HG03354 (cell line): ENCODE measurements around the gene SLC37A1.

ENCODE experiments used
- ATAC-seq: cut with Tn5 transposase; IDR thresholded peaks from one replicate; pipeline ENCODE4 v1.9.1; 2021; ENCODE audit warnings: mild to moderate bottlenecking; ENCODE audit not compliant: unreplicated experiment, poor library complexity, severe bottlenecking

Gene SLC37A1

DNA sequence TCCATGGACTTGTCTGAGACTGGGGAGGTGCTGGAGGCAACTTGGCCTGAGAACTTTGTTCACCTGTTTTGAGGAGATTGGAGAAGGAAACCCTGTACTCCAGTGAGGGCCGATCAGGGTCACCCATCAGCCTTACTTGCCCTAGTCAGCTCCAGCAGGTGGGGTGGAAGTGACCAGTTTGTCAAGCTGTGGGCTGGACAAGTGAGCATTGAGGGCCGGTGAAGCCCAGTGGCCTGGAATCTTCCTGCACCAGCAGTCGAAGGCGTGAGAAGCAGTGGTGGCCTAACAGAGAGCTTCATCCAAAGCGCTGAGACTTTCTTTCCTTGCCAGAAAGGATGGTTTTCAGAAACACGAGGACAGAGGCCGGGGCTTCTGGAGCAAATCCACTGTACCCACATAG, 9.6 kb downstream of the SLC37A1 start:
- ATAC-seq, result no peak

- ATAC-seq, result no peak
These were observed 10.3 kb downstream of the SLC37A1 start for GRCh38 chr21:42523941-42524340.

- ATAC-seq, result peak; percentile 80
These were observed 10.8 kb downstream of the SLC37A1 start for GRCh38 chr21:42524341-42525028.

DNA sequence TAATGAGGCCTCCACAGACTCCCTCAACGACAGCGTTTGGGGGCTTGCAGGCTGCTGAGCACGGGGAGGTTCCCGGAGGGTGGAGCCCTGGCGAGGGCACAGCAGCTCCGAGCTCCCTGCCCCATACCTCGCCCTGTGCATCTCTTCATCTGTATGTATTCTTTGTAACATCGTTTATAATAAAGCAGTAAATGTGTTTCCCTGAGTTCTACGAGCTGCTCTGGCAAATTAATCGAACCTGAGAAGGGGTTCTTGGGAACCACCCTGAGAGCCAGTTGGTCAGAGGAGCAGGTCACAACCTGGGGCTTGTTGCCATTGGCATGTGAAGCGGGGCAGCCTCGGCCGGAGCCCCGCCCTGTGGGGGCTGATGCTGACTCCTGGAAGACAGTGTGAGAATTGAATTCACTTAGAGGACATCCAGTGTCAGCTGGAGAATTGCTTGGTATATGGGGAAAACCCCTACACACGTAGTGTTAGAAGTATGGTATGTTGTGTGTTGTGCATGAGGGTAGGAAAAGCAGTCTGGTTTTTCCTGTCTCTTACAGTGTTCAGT, 11.5 kb downstream of the SLC37A1 start:
- peak; percentile 15 for ATAC-seq

- ATAC-seq, result no peak
These were observed 12.2 kb downstream of the SLC37A1 start for GRCh38 chr21:42525676-42526378.

GRCh38 chr21:42526379-42526727, 12.7 kb downstream of the SLC37A1 start:
- no peak for ATAC-seq

DNA sequence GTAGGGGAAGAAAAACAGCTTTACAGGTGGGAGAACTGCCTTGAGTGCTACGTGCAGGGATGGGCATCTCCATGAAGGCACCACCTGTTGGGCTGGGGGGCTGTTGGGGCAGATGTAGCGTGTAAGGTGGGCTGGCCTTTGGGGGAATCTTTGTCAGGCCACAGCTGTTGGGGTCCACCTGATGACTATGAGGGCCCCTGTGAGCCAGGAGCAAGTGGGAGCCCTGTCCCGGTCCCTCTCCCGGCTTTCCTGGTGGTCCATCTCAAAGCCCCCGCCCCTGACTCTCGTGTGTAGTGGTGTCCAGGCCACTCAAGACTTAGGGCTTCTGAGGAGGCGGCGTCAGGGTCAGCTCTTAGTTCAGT, 13.5 kb downstream of the SLC37A1 start:
- no peak for ATAC-seq

GRCh38 chr21:42527489-42528158, 14.0 kb downstream of the SLC37A1 start:
- no peak for ATAC-seq

DNA sequence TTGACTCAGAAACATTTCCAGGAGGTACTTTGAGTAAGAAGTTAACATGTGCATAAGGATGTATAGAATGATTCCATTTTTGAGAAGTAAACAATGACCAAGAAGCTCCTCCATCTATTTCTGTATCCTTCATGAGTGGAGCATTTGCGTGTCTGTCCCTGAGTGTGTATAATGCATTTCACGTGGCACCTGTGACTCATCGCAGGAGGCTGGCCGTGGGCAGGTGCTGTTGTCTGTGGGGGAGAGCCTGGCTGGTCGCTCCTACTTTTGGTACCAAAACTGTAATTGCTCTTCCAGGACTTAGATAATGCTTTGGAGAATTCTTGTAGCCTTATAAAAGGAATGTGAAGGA, 16.5 kb downstream of the SLC37A1 start:
- ATAC-seq, result no peak

- ATAC-seq, result no peak
These were observed 18.1 kb downstream of the SLC37A1 start for GRCh38 chr21:42531771-42532170.

DNA sequence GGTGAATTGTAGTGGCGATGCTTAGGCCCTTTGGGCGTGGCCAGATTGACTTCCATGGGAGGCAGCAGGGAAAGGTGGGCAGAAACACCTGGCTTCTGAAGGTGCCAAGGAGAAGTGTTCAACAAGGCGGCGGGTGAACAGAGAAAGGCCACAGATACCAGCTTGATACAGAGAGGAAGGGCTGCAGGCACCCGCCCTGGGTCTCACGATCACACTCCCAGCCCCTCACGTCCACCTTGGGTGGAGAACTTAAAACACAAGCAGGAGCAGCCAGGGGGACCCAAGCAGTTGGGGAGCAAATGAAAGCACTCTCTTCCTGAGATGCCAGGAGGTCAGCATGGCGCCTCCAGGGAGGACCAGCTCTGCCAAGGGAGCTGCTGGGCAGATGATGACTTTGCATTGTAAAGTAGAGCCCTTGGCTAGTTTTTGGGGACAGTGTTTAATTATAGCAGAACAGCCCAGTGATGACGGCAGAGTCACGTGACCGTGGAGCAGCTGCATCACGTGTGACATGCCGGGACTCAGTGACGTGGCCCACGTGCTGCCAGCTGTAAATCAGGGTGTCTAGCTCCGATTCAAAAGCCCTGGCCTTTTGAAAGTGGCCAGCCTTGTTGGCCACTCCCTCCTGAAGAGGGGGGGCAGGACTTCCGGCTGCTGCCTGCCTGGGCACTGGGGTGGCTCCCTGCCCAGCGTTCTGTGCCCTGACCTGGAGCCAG, 19.0 kb downstream of the SLC37A1 start:
- no peak for ATAC-seq

- no peak for ATAC-seq
These were observed 19.8 kb downstream of the SLC37A1 start for GRCh38 chr21:42533306-42533962.

DNA sequence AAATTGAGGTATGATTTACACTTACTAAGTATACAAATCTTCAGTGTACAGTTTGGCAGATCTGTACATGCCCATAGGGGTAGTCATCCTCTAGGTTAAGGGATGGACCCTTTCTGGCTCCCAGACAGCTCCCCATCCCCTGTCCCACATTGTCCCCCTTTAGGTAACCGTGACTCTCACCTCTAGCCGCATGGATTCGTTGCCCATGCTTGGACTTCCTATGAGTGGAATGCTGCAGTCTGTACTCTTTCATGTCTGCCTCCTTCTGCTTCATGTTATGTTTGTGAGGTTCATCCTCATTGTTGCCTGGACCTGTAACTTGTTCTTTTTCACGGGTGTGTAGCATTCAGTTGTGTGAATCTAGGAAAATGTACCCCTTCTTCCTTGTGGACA, 20.3 kb downstream of the SLC37A1 start:
- no peak for ATAC-seq

DNA sequence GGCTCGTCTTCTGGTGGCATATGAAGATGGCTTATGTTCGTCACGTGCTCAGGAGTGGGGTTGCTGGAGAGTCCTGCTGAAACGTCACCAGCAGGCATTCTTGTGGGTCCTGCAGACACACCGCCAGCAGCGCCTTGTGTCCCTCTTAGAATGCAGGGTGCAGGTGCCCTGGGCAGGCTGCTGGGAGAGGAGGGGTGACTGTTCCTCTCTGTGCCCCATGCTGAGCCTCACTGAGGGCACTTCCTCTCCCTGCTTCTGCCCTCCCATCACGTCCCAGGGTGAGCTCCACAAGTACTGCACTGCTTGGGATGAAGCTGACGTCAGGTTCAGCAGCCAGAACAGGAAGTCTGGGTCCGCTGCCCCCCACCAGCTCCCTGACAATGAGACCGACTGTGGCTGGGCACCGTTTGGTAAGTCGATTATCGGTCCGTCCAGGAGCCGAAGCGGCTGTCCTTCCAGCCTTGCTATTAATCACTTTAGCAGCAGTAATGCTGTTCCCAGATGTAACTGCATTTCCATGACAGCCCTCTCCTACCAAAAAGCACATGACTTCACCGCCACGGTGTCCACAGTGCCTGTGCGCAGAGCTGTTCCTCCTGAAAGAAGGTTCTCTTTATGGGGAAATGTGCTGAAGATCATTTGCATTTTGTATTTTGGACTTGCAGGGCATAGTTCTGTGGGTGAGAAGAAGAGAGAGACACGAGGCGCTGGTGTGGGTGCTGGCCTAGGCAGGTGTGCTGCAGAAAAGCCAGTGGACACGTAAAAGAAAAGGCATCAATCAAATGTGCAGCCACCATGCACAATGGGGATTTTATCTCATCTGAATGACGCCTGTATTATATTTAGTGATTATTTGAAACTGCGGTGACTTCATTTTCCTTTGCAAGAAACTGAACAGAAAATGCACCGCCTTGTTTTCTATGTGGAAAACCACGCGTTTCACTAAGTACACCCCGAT, 21.0 kb downstream of the SLC37A1 start:
- peak; percentile 41 for ATAC-seq

GRCh38 chr21:42535602-42536171, 22.0 kb downstream of the SLC37A1 start:
- ATAC-seq, result peak; percentile 64

DNA sequence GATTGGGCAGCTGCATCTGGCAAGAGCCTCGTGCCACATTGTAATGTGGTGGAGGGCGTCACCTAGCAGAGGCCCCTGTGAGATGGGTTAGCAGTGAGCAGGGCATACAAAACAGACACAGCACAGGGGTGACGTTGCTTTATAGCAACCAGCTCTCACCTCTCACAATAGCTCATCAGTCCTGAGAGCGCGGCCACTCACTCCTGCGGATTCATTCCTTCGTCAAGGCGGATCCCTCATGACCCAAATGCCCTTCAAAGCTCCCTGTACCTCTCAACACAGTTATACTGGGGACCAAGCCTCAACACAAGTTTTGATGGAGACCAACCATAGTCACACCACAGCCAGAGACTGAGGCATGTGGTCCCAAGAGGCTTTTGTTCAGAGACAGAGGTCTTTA, 22.9 kb downstream of the SLC37A1 start:
- ATAC-seq, result no peak

GRCh38 chr21:42537106-42537742, 23.6 kb downstream of the SLC37A1 start:
- no peak for ATAC-seq
